Upper lobe of left lung (tissue), 4 donors: ENCODE data around the gene HS6ST2.

Source experiments
- CTCF ChIP-seq, 6 experiments: fragments of 450-650 bp in 4 of 6; fragments of 200-600 bp in 2 of 6; sonication (generic) in 2 of 6; IDR thresholded peaks; one replicate each; pipeline ENCODE4 v1.5.1; 2016 to 2019; ENCODE audit warnings: antibody characterized with exemption in 6 of 6
- POLR2A ChIP-seq, 4 donors: fragments of 450-650 bp; IDR thresholded peaks; one replicate each; pipeline ENCODE4 v1.5.1; 2016 to 2017; ENCODE audit warnings: antibody characterized with exemption in 4 of 4, mild to moderate bottlenecking in 2 of 4

- no peak for TF ChIP-seq CTCF (IDR thresholded peaks at IDR 0.05)
- TF ChIP-seq POLR2A (IDR thresholded peaks at IDR 0.05), result no peak
Observed at GRCh38 chrX:132745593-132745992, 212.8 kb downstream of the HS6ST2 start.
